ENCODE data around the gene RGS18. TPM values are rescaled to one million over a fixed set of nuclear protein-coding genes. Genes with fewer than 3 reads are reported as not detected.

The RGS18 gene
- total and polyA plus RNA-seq, 2 of the 8 experiments (the other 6 are each of a cell fraction or from before 2014, with no cell fraction given): not detected

GRCh38 chr1:192147696-192148095 lies 10.6 kb upstream of the RGS18 start:
- H4K5ac ChIP-seq (ENCODE audit: insufficient read length, low read depth, low read length): no peak overlapping the region
- H3K4me1 ChIP-seq (replicated peaks in 1 of 4; ENCODE audit: control insufficient read depth in 3 of 4, insufficient read depth in 4 of 4, low read length in 3 of 4): no peaks in the 10 kb centered on the region; a peak in 1 of 7 replicates
- FAIRE-seq (no peak), DNase-seq (ENCODE audit: low read depth in 1 of 2, low spot score in 2 of 2) (no peak)
- H3K27me3 ChIP-seq (replicated peaks in 1 of 4; ENCODE audit: control insufficient read depth in 3 of 4, extremely low read depth in 1 of 4, insufficient read depth in 3 of 4, low read length in 3 of 4): no peaks in the 10 kb centered on the region
- POLR2A ChIA-PET (ENCODE audit: partially characterized antibody): no interaction called here
- no peak overlapping the region for H2BK15ac ChIP-seq (ENCODE audit: low read length)
- no peak overlapping the region for H2BK12ac ChIP-seq (ENCODE audit: low read depth, low read length)
- no peak overlapping the region for H2AFZ ChIP-seq (ENCODE audit: low read length)
- 100% methylated on average over 1 of the region's 1 CpG; no CpG with 5 or more reads in 1 of the 2 experiments for WGBS, 2 experiments (ENCODE audit: extremely low coverage in 1 of 2, insufficient coverage in 1 of 2, insufficient read length in 1 of 2, insufficient replicate concordance in 2 of 2, low coverage in 1 of 2, low lambda C conversion rate in 2 of 2, missing lambda C conversion rate in 1 of 2)
- no peak overlapping the region for H3K18ac ChIP-seq (ENCODE audit: extremely low read depth, low read length)
- H3K23ac ChIP-seq (ENCODE audit: insufficient read length): no peak overlapping the region
- H3K4ac ChIP-seq (replicated peaks; ENCODE audit: insufficient read length, low read depth, low read length): no peak overlapping the region
- no peak overlapping the region for H3K56ac ChIP-seq (replicated peaks; ENCODE audit: insufficient read length, low read depth, low read length)
- H3K9ac ChIP-seq (replicated peaks in 1 of 4; ENCODE audit: extremely low read depth in 1 of 4, low read depth in 3 of 4, low read length in 3 of 4): no peak overlapping the region
- no peaks in the 10 kb centered on the region for H3K79me1 ChIP-seq (ENCODE audit: low read depth, low read length)
- H3K9me3 ChIP-seq (ENCODE audit: insufficient read depth in 2 of 2, low read depth in 1 of 2, low read length in 1 of 2): no peaks in the 10 kb centered on the region
- no peak for TF ChIP-seq CBX5 (IDR thresholded peaks at IDR 0.05; ENCODE audit: low read depth, low read length)
- TF ChIP-seq CTBP2 (IDR thresholded peaks at IDR 0.05; ENCODE audit: borderline replicate concordance, insufficient read depth, insufficient read length, low read length): no peak
- no peak for TF ChIP-seq TEAD4 (IDR thresholded peaks at IDR 0.05; ENCODE audit: low read depth, low read length)
- TF ChIP-seq CEBPB (IDR thresholded peaks at IDR 0.05; ENCODE audit: low read depth, low read length): no peak
- TF ChIP-seq RXRA (IDR thresholded peaks at IDR 0.05; ENCODE audit: insufficient read depth, low read depth, low read length): no peak
- no peak for TF ChIP-seq TAF1 (IDR thresholded peaks at IDR 0.05; ENCODE audit: low read depth, low read length)
- no peak for TF ChIP-seq BRCA1 (IDR thresholded peaks at IDR 0.05; ENCODE audit: low read depth, low read length)
- no peak for TF ChIP-seq YY1 (IDR thresholded peaks at IDR 0.05; ENCODE audit: low read depth, low read length)
- H4K91ac ChIP-seq (replicated peaks; ENCODE audit: insufficient read length, low read length): no peak overlapping the region
- no peaks in the 10 kb centered on the region for H4K20me1 ChIP-seq (replicated peaks in 1 of 2; ENCODE audit: control insufficient read depth in 1 of 2, insufficient read depth in 2 of 2, low read length in 2 of 2)
- no peak overlapping the region for H3K14ac ChIP-seq (ENCODE audit: insufficient read length)
- H3K4me2 ChIP-seq (ENCODE audit: insufficient read depth in 1 of 2, low read depth in 2 of 2, low read length in 2 of 2): no peak overlapping the region
- H2AK5ac ChIP-seq (ENCODE audit: low read depth, low read length): no peak overlapping the region
- CTCF ChIA-PET (ENCODE audit: partially characterized antibody): no interaction called here
- no peak overlapping the region for H2BK20ac ChIP-seq (ENCODE audit: low read length)
- H3K27ac ChIP-seq (ENCODE audit: low read depth, low read length): no peak overlapping the region
- no peaks in the 10 kb centered on the region for H3K23me2 ChIP-seq (ENCODE audit: low read depth, low read length)
- H2BK120ac ChIP-seq (replicated peaks; ENCODE audit: low read depth, low read length): no peak overlapping the region
- H3K4me3 ChIP-seq (ENCODE audit: extremely low read depth in 1 of 4, insufficient read depth in 2 of 4, low read depth in 3 of 4, low read length in 4 of 4): no peak overlapping the region
- no peak overlapping the region for H2BK5ac ChIP-seq (ENCODE audit: low read depth, low read length)
- no peaks in the 10 kb centered on the region for H3K36me3 ChIP-seq (ENCODE audit: control insufficient read depth in 2 of 4, insufficient read depth in 4 of 4, low read length in 3 of 4)
- H3K79me2 ChIP-seq (ENCODE audit: control insufficient read depth in 1 of 2, insufficient read depth in 2 of 2, low read length in 2 of 2): no peaks in the 10 kb centered on the region
- no peak overlapping the region for H4K8ac ChIP-seq (ENCODE audit: extremely low read depth, insufficient read depth, low read length)
